ENCODE results near the gene NLRP14.
A peak's percentile ranks its signal among the peaks of the same experiment; 100 is the strongest.

NLRP14 gene

DNA sequence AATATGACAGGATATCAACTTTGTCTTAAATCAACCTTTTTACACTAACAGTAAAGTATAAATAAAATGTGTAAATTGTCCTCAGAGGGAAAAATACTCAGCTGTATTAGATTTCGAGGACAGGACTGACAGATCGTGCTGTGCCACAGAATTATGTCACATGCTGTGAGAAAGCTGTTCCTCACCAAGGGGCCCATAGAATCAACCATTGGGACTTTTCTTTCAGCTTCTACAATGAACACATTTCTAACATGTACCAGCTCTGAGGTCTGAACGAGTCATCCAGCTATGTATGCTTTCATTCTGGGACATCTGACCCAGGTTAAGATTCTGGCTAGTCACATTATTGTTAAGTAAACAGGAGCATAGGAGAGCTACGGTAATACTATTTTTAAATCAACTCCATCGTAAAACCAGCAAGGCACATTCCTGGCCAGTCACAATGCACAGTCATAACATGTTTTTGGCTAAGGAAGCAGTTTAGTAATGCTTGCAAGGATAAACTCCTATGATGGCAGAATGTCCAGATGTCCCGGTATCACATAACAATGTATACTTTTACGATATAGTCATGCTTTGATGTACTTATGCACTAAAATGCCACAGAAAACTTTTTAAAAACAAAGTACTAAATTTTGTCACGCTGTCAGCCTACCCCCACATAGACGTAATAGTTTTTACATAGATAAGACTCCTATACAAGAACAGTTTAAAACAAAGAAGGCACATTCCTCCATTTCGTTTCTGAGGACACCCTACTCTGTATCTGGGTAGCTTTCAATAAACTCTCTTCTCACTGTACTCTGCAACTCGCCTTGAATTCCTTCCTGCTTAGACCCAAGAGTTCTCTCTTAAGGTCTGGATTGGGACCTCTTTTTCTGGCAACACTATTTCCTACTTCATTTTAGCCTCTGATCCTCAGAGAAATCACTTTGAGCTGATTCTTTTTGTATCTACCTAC lies 27.5 kb upstream of the NLRP14 start:
- TF ChIP-seq, protein P1, sequence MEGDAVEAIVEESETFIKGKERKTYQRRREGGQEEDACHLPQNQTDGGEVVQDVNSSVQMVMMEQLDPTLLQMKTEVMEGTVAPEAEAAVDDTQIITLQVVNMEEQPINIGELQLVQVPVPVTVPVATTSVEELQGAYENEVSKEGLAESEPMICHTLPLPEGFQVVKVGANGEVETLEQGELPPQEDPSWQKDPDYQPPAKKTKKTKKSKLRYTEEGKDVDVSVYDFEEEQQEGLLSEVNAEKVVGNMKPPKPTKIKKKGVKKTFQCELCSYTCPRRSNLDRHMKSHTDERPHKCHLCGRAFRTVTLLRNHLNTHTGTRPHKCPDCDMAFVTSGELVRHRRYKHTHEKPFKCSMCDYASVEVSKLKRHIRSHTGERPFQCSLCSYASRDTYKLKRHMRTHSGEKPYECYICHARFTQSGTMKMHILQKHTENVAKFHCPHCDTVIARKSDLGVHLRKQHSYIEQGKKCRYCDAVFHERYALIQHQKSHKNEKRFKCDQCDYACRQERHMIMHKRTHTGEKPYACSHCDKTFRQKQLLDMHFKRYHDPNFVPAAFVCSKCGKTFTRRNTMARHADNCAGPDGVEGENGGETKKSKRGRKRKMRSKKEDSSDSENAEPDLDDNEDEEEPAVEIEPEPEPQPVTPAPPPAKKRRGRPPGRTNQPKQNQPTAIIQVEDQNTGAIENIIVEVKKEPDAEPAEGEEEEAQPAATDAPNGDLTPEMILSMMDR (conservative IDR thresholded peaks at IDR 0.05; ENCODE audit: low read length), result no peak
- DNase-seq (ENCODE audit: low read depth), result peak; percentile 85
- H3K4me3 ChIP-seq (ENCODE audit: low read length), result peak overlapping the region; percentile 16

DNA sequence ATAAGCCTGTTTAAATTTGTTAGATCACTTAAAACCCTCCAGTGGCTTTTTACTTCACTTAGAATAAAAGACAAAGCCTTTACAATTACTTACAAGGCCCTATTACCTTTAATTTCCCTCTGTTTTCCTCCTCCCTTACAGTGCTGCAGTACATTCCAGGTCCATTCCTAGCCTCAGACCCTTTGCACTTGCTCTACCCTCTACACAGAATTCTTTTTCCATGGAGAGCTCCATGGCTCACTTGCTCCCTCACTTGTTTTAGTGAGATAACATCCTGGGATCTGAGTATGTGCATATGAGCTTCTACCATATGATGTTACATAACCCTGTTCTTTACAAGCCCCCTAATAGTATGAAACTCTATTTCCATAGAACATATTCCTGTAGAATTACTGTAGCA lies 24.6 kb upstream of the NLRP14 start:
- TF ChIP-seq, protein P1 (conservative IDR thresholded peaks at IDR 0.05; ENCODE audit: low read length), result no peak
- no peak for DNase-seq (ENCODE audit: low read depth)
- no peak overlapping the region for H3K4me3 ChIP-seq (ENCODE audit: low read length)

DNA sequence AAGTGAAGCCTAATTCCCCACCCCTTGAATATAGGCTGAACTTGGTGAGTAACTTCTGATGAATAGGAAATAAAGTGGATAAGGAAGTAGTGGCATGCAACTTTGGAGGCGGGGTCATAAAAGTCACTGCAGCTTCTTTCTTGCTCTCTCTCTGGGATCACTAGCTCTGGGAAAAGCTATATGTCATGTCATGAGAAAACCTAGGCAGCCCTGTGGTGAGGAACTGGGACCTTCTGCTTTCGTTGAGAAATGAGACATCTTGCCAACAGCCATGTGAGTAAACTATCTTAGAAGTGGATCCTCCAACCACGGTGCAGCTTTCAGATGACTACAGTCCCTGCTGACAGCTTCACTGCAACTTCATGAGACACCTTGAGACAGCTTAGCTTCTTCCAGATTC lies 15.8 kb upstream of the NLRP14 start:
- TF ChIP-seq, protein P1 (conservative IDR thresholded peaks at IDR 0.05; ENCODE audit: low read length), result no peak
- peak; percentile 52 for DNase-seq (ENCODE audit: low read depth)
- no peak overlapping the region for H3K4me3 ChIP-seq (ENCODE audit: low read length)

DNA sequence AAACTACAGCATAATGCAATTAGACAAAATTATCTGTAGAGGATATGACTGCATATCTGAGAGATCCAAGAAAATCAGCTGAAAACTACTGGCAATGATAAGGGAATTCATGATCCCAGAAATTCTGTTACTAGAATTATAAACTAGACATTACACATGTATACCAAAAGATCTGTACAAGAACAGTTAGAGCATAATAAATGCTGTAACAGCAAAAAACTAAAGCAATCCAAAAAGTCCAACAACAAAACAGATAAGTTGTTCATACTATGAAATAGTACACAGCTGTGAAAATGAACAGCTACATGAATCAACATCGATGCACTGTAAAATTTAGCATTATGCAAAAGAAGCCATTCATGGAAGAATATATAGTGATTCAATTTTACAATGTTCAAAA lies 6.2 kb upstream of the NLRP14 start:
- no peak for DNase-seq (ENCODE audit: low read depth)
- H3K4me3 ChIP-seq (ENCODE audit: low read length), result no peak overlapping the region
- TF ChIP-seq, protein P1 (conservative IDR thresholded peaks at IDR 0.05; ENCODE audit: low read length), result no peak

DNA sequence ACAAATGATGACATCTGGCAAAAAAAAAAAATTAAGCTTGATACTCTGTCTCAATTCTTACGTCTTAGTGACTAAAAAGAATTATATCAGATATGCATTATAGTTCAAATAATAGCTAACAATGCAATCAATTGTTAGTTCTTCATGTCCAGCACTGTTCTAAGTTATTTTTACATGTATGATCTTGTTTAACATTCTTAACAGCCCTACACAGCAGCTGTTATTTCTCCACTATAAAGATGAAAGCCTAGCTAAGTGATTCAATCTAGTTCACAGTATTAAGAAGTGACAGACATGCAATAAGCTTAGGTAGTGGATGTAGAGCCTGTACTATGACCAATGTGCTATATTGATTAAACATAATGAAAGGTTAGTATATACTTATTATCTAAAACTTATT lies 4.3 kb upstream of the NLRP14 start:
- TF ChIP-seq, protein P1 (conservative IDR thresholded peaks at IDR 0.05; ENCODE audit: low read length), result no peak
- DNase-seq (ENCODE audit: low read depth), result no peak
- no peak overlapping the region for H3K4me3 ChIP-seq (ENCODE audit: low read length)

DNA sequence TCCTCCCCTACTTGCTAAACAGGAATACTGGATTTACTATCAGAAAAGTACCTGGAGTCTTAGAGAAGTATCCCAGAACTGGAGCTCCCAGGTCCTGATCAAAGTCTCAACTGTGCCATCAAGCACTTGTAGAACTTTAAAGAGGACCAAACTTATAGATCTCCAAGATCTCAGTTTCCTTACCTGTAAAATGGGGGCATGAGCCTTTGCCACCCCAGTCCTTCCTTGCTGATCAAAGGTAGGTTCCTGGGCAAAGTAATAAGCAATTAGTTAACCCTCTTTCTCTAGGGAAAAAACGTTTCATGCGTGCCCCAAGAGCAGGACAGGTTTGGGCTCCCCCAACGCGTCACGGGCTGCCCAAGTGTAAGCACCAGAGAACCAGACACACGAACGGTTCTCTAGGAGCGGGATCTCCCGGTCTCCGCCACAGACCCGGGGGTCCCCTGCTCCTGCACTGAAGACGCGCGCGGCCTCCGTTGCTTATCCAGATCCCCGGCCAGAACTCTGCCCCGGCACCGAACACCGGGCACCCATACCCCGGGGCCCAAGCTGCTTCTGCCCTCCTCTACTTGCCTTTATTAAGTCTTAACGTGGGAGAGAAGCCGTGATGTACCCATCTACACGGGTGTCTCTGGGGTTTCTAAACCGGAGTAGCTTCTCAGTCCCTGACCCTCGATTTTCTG lies 638 bp upstream of the NLRP14 start:
- DNase-seq (ENCODE audit: low read depth), result no peak
- TF ChIP-seq, protein P1 (conservative IDR thresholded peaks at IDR 0.05; ENCODE audit: low read length), result no peak
- H3K4me3 ChIP-seq (ENCODE audit: low read length), result peak overlapping the region; percentile 96

Measured in AG10803 (cell line).